HEK293 (cell line): ENCODE results near the gene ZBP1.

Experiments
- CTCF ChIA-PET: fragments of 350-600 bp; formaldehyde crosslinking; extraction: SDS; loops from one replicate; lab custom pipeline; 2021; ENCODE audit warnings: antibody characterized with exemption; lab: Yijun Ruan, JAX
- POLR2A ChIA-PET: fragments of 300-600 bp; formaldehyde crosslinking; extraction: SDS; loops from one replicate; lab custom pipeline; 2020; ENCODE audit warnings: antibody characterized with exemption, inconsistent platforms; lab: Yijun Ruan, JAX
- H3K27ac ChIP-seq: fragments of 200-500 bp; sonication (Bioruptor generic); 2 replicates; pipeline ENCODE4 v1.5.1; 2014; ENCODE audit warnings: low read depth, low read length, control low read depth, inconsistent platforms; ENCODE audit errors: extremely low read depth
- H3K36me3 ChIP-seq, 2 experiments: fragments of 200-500 bp in 1 of 2; sonication (Bioruptor generic) in 1 of 2; 1 replicate in 1 of 2; 2 replicates in 1 of 2; pipeline ENCODE4 v1.5.1; 2014 to 2017; ENCODE audit warnings: inconsistent platforms in 2 of 2, low read length in 2 of 2; ENCODE audit not compliant: control insufficient read depth in 2 of 2, insufficient read depth in 1 of 2
- H3K4me1 ChIP-seq: fragments of 200-500 bp; sonication (Bioruptor generic); 2 replicates; pipeline ENCODE4 v1.5.1; 2014; ENCODE audit warnings: mild to moderate bottlenecking, low read length, inconsistent platforms; ENCODE audit not compliant: control insufficient read depth, insufficient read depth
- H3K4me3 ChIP-seq: 2 replicates; pipeline ENCODE4 v1.5.1; 2011; ENCODE audit warnings: low read depth, mild to moderate bottlenecking, control low read depth, low read length, moderate library complexity
- H3K9me3 ChIP-seq: fragments of 200-500 bp; sonication (Bioruptor generic); 2 replicates; pipeline ENCODE4 v1.5.1; 2014; ENCODE audit warnings: low read depth, low read length, inconsistent platforms; ENCODE audit not compliant: control insufficient read depth, insufficient read depth
- EGR2 ChIP-seq: fragments of 450-650 bp; formaldehyde crosslinking; IDR thresholded peaks from 2 replicates; pipeline ENCODE4 v1.5.1; 2016; ENCODE audit warnings: low read depth, missing biosample characterization, missing genetic modification characterization
- IKZF3 ChIP-seq: fragments of 450-650 bp; IDR thresholded peaks from 2 replicates; pipeline ENCODE4 v1.5.0; 2018; ENCODE audit warnings: missing biosample characterization, mild to moderate bottlenecking, missing genetic modification characterization, moderate library complexity
- PBX3 ChIP-seq: sonication (generic); formaldehyde crosslinking; IDR thresholded peaks from 2 replicates; pipeline ENCODE4 v1.8.1; 2022; ENCODE audit warnings: mild to moderate bottlenecking, moderate library complexity, missing genetic modification reagents
- PRDM10 ChIP-seq: fragments of 450-650 bp; formaldehyde crosslinking; IDR thresholded peaks from 2 replicates; pipeline ENCODE4 v1.5.1; 2016; ENCODE audit warnings: missing biosample characterization, missing genetic modification characterization
- REST ChIP-seq: fragments of 450-650 bp; formaldehyde crosslinking; IDR thresholded peaks from 2 replicates; pipeline ENCODE4 v1.5.1; 2016; ENCODE audit warnings: missing biosample characterization, missing genetic modification characterization
- ZBTB17 ChIP-seq: fragments of 450-650 bp; formaldehyde crosslinking; IDR thresholded peaks from 2 replicates; pipeline ENCODE4 v1.5.1; 2016; ENCODE audit warnings: missing biosample characterization, missing genetic modification characterization
- ZNF132 ChIP-seq: fragments of 450-650 bp; formaldehyde crosslinking; IDR thresholded peaks from 2 replicates; pipeline ENCODE4 v1.5.1; 2017; ENCODE audit warnings: missing biosample characterization, missing genetic modification characterization, borderline replicate concordance
- ZNF146 ChIP-seq: fragments of 450-650 bp; formaldehyde crosslinking; IDR thresholded peaks from 2 replicates; pipeline ENCODE4 v1.5.1; 2016; ENCODE audit warnings: missing biosample characterization, missing genetic modification characterization
- ZNF239 ChIP-seq: fragments of 450-650 bp; formaldehyde crosslinking; IDR thresholded peaks from 2 replicates; pipeline ENCODE4 v1.5.1; 2016; ENCODE audit warnings: missing biosample characterization, missing genetic modification characterization
- ZNF341 ChIP-seq: fragments of 450-650 bp; formaldehyde crosslinking; IDR thresholded peaks from 2 replicates; pipeline ENCODE4; 2016; ENCODE audit warnings: low read depth, missing biosample characterization, missing genetic modification characterization
- ZNF513 ChIP-seq: fragments of 450-650 bp; IDR thresholded peaks from 2 replicates; pipeline ENCODE4 v1.5.1; 2018; ENCODE audit warnings: missing biosample characterization, missing genetic modification characterization
- ZNF544 ChIP-seq: fragments of 450-650 bp; formaldehyde crosslinking; IDR thresholded peaks from 2 replicates; pipeline ENCODE4 v1.5.0; 2017; ENCODE audit warnings: missing biosample characterization, missing genetic modification characterization
- ZNF558 ChIP-seq: fragments of 450-650 bp; formaldehyde crosslinking; IDR thresholded peaks from 2 replicates; pipeline ENCODE4 v1.5.1; 2016; ENCODE audit warnings: missing biosample characterization, missing genetic modification characterization
- ZNF610 ChIP-seq: fragments of 450-650 bp; formaldehyde crosslinking; IDR thresholded peaks from 2 replicates; pipeline ENCODE4 v1.5.1; 2016; ENCODE audit warnings: missing biosample characterization, missing genetic modification characterization, borderline replicate concordance
- ZNF701 ChIP-seq: fragments of 450-650 bp; formaldehyde crosslinking; IDR thresholded peaks from 2 replicates; pipeline ENCODE4 v1.5.1; 2016; ENCODE audit warnings: missing biosample characterization, missing genetic modification characterization
- ZNF776 ChIP-seq: fragments of 450-650 bp; formaldehyde crosslinking; IDR thresholded peaks from 2 replicates; pipeline ENCODE4 v1.5.0; 2017; ENCODE audit warnings: missing biosample characterization, missing genetic modification characterization, borderline replicate concordance
- ZSCAN4 ChIP-seq: fragments of 450-650 bp; formaldehyde crosslinking; IDR thresholded peaks from 2 replicates; pipeline ENCODE4 v1.5.1; 2017; ENCODE audit warnings: missing biosample characterization, missing genetic modification characterization

ZBP1 gene

GRCh38 chr20:57568960-57569359, 51.3 kb downstream of the ZBP1 start (continued):
- no peak for TF ChIP-seq ZNF513 (tag by site-specific recombination)
- TF ChIP-seq REST (tag by site-specific recombination), result no peak

- CTCF ChIA-PET, result interaction anchor here (0.8 to 1.7 kb wide), 3 partner anchors 15 to 53 kb away, joined by 3 to 4 read pairs (median 4); no protein-coding TSS in a partner anchor
These were observed 51.9 kb downstream of the ZBP1 start for GRCh38 chr20:57568088-57568896.

More at GRCh38 chr20:57568088-57568896, 51.9 kb downstream of the ZBP1 start:
- peaks cover 0 to 10% of the 10 kb centered on the region in 2 experiments; a peak in 1 of 3 replicates for H3K36me3 ChIP-seq
- H3K9me3 ChIP-seq, result no peaks in the 10 kb centered on the region
- H3K27ac ChIP-seq, result no peak overlapping the region
- no peak overlapping the region for H3K4me3 ChIP-seq
- POLR2A ChIA-PET, result no interaction called here
- H3K4me1 ChIP-seq, result no peaks in the 10 kb centered on the region
- no peak for TF ChIP-seq EGR2
- no peak for TF ChIP-seq ZNF544
- no peak for TF ChIP-seq PBX3 (CRISPR knock-in tag)
- TF ChIP-seq ZNF776 (tag by site-specific recombination), result no peak
- no peak for TF ChIP-seq ZNF701
- no peak for TF ChIP-seq ZNF239 (tag by site-specific recombination)
- no peak for TF ChIP-seq ZNF558
- no peak for TF ChIP-seq IKZF3
- no peak for TF ChIP-seq ZNF132 (tag by site-specific recombination)
- no peak for TF ChIP-seq ZNF341
- no peak for TF ChIP-seq ZNF146 (tag by site-specific recombination)
- no peak for TF ChIP-seq ZNF610 (tag by site-specific recombination)
- no peak for TF ChIP-seq ZBTB17 (tag by site-specific recombination)
- TF ChIP-seq ZSCAN4 (tag by site-specific recombination), result no peak
- no peak for TF ChIP-seq PRDM10 (tag by site-specific recombination)
